ENCODE data around the gene UBTF.

DNA sequence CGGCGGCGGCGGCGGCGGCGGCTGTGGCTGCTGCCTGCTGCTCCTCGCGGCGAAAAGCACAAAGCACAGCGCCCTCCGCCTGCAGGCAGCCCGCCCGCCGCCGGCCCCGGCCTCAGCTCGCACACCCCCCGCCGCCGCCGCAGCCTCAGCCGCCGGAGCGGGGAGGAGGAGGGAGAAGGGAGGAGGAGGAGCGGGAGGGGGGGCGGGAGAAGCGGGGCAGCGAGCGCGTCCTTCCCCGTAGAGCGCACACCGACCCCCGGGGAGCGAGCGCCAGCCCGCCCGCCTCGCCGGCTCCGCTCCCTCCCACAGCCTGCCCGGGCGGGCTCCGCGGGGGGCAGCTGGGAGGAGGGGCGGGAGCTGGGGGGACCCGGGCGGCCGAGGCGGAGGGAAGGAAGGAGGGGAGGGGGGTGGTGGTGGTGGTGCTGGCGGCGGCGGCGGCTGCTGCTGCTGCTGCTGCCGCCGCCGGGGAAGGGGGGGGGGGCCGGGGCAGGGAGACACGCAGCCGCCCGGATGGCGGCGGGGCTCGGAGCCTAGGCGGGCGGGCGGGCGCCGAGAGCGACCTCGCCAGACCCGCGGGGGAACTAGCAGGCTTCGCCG lies at the start of gene UBTF:
- TF ChIP-seq PPARA (CRISPR knock-in tag; IDR thresholded peaks at IDR 0.05; ENCODE audit: borderline replicate concordance), result no peak
- TF ChIP-seq, protein P1, sequence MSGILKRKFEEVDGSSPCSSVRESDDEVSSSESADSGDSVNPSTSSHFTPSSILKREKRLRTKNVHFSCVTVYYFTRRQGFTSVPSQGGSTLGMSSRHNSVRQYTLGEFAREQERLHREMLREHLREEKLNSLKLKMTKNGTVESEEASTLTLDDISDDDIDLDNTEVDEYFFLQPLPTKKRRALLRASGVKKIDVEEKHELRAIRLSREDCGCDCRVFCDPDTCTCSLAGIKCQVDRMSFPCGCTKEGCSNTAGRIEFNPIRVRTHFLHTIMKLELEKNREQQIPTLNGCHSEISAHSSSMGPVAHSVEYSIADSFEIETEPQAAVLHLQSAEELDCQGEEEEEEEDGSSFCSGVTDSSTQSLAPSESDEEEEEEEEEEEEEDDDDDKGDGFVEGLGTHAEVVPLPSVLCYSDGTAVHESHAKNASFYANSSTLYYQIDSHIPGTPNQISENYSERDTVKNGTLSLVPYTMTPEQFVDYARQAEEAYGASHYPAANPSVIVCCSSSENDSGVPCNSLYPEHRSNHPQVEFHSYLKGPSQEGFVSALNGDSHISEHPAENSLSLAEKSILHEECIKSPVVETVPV (CRISPR knock-in tag; IDR thresholded peaks at IDR 0.05), result no peak
- TF ChIP-seq, protein P2, sequence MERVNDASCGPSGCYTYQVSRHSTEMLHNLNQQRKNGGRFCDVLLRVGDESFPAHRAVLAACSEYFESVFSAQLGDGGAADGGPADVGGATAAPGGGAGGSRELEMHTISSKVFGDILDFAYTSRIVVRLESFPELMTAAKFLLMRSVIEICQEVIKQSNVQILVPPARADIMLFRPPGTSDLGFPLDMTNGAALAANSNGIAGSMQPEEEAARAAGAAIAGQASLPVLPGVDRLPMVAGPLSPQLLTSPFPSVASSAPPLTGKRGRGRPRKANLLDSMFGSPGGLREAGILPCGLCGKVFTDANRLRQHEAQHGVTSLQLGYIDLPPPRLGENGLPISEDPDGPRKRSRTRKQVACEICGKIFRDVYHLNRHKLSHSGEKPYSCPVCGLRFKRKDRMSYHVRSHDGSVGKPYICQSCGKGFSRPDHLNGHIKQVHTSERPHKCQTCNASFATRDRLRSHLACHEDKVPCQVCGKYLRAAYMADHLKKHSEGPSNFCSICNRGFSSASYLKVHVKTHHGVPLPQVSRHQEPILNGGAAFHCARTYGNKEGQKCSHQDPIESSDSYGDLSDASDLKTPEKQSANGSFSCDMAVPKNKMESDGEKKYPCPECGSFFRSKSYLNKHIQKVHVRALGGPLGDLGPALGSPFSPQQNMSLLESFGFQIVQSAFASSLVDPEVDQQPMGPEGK (CRISPR knock-in tag; IDR thresholded peaks at IDR 0.05; ENCODE audit: borderline replicate concordance), result no peak

Data from SK-N-SH treated with all-trans-retinoic acid at 6 μM for 48 hours (cell line).